ENCODE measurements around the gene KRT24.
"Not testable (repeated sequence)": the region's sequence is repeated elsewhere in the genome, so short reads cannot be mapped to it uniquely, and the experiment has no call there.

The KRT24 gene

GRCh38 chr17:40703652-40704051 is at the start of gene KRT24:
KRT24 (minus strand) TSS chr17:40703752; CDS start chr17:40703693, 59 bp downstream.
- Mint-ChIP-seq H3K9me3 (no peaks in the 10 kb centered on the region), H3K36me3 (ENCODE audit: insufficient read depth) (no peaks in the 10 kb centered on the region), H3K27me3 (peaks cover 59% of the 10 kb centered on the region), H3K4me3 (no peak within 1 kb of the TSS), H3K4me1 (no peaks in the 10 kb centered on the region), H3K27ac (ENCODE audit: low read depth) (no peak within 1 kb of the TSS)
- ATAC-seq (replicated peaks; ENCODE audit: extremely low read depth, poor library complexity, severe bottlenecking) (no peak), DNase-seq (ENCODE audit: low spot score in 2 of 2) (no peak)

GRCh38 chr17:40751065-40751464 is 47.5 kb upstream of the KRT24 start:
- no peak for DNase-seq (ENCODE audit: low spot score in 2 of 2)
- peaks cover 71% of the 10 kb centered on the region for H3K27me3 Mint-ChIP-seq
- H3K27ac Mint-ChIP-seq (ENCODE audit: low read depth): no peak overlapping the region
- H3K36me3 Mint-ChIP-seq (ENCODE audit: insufficient read depth): no peaks in the 10 kb centered on the region
- no peaks in the 10 kb centered on the region for H3K4me1 Mint-ChIP-seq
- no peak overlapping the region for H3K4me3 Mint-ChIP-seq
- H3K9me3 Mint-ChIP-seq: no peaks in the 10 kb centered on the region
- no peak for ATAC-seq (replicated peaks; ENCODE audit: extremely low read depth, poor library complexity, severe bottlenecking)

DNA sequence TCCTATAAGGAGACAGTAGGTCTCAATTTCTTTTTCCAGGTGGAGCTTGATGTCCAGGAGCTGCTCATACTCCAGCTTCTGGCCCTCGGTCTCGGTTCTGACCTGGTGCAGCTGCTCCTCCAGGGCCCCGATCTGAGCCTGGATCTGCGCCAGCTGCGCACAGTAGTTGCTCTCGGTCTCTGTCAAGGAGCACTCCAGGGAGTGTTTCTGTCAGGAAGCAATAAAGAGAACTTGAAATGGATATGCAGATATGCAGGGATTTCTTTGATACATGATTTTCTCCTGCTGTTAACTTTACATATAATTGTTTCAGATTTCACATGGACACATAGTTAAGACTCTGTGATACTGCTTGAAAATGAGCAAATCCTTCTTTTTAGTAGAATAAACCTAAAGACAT is 46.8 kb upstream of the KRT24 start:
- H3K9me3 Mint-ChIP-seq: no peaks in the 10 kb centered on the region
- no peaks in the 10 kb centered on the region for H3K4me1 Mint-ChIP-seq
- ATAC-seq (replicated peaks; ENCODE audit: extremely low read depth, poor library complexity, severe bottlenecking) (no peak), DNase-seq (ENCODE audit: low spot score in 2 of 2) (no peak)
- H3K27me3 Mint-ChIP-seq: peaks cover 73% of the 10 kb centered on the region
- no peak overlapping the region for H3K4me3 Mint-ChIP-seq
- no peaks in the 10 kb centered on the region for H3K36me3 Mint-ChIP-seq (ENCODE audit: insufficient read depth)
- no peak overlapping the region for H3K27ac Mint-ChIP-seq (ENCODE audit: low read depth)

DNA sequence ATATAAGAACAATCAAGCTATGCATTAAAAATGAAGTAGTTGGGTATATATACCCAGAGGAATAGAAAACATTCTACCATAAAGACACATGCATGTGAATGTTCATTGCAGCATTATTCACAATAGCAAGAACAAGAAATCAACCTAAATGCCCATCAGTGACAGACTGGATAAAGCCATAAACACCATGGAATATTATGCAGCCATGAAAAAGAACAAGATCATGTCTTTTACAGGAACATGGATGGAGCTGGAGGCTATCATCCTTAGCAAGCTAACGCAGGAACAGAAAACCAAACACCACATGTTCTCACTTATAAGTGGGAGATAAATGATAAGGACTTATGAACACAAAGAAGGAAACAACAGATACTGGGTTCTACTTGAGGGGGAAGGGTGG is 45.1 kb upstream of the KRT24 start:
- peaks cover 83% of the 10 kb centered on the region for H3K27me3 Mint-ChIP-seq
- not testable (repeated sequence) for H3K4me1 Mint-ChIP-seq; H3K4me3 Mint-ChIP-seq; H3K36me3 Mint-ChIP-seq (ENCODE audit: insufficient read depth); ATAC-seq (replicated peaks; ENCODE audit: extremely low read depth, poor library complexity, severe bottlenecking); H3K27ac Mint-ChIP-seq (ENCODE audit: low read depth); H3K9me3 Mint-ChIP-seq; DNase-seq (ENCODE audit: low spot score in 2 of 2)

GRCh38 chr17:40738553-40738952 is 35.0 kb upstream of the KRT24 start:
- no peaks in the 10 kb centered on the region for H3K36me3 Mint-ChIP-seq (ENCODE audit: insufficient read depth)
- ATAC-seq (replicated peaks; ENCODE audit: extremely low read depth, poor library complexity, severe bottlenecking) (no peak), DNase-seq (ENCODE audit: low spot score in 2 of 2) (no peak)
- no peak overlapping the region for H3K4me3 Mint-ChIP-seq
- H3K9me3 Mint-ChIP-seq: peaks cover 6% of the 10 kb centered on the region
- peaks cover 74% of the 10 kb centered on the region for H3K27me3 Mint-ChIP-seq
- H3K27ac Mint-ChIP-seq (ENCODE audit: low read depth): no peak overlapping the region
- H3K4me1 Mint-ChIP-seq: no peaks in the 10 kb centered on the region

GRCh38 chr17:40735016-40735415 is 31.5 kb upstream of the KRT24 start:
- H3K36me3 Mint-ChIP-seq (ENCODE audit: insufficient read depth): no peaks in the 10 kb centered on the region
- no peak for DNase-seq (ENCODE audit: low spot score in 2 of 2)
- no peaks in the 10 kb centered on the region for H3K4me1 Mint-ChIP-seq
- no peak for ATAC-seq (replicated peaks; ENCODE audit: extremely low read depth, poor library complexity, severe bottlenecking)
- peaks cover 77% of the 10 kb centered on the region for H3K27me3 Mint-ChIP-seq
- H3K27ac Mint-ChIP-seq (ENCODE audit: low read depth): no peak overlapping the region
- H3K9me3 Mint-ChIP-seq: no peaks in the 10 kb centered on the region
- no peak overlapping the region for H3K4me3 Mint-ChIP-seq

- H3K4me3 Mint-ChIP-seq: no peak overlapping the region
- no peaks in the 10 kb centered on the region for H3K4me1 Mint-ChIP-seq
- H3K27me3 Mint-ChIP-seq: peaks cover 75% of the 10 kb centered on the region
- no peak for DNase-seq (ENCODE audit: low spot score in 2 of 2)
- no peak overlapping the region for H3K27ac Mint-ChIP-seq (ENCODE audit: low read depth)
- H3K9me3 Mint-ChIP-seq: no peaks in the 10 kb centered on the region
- no peak for ATAC-seq (replicated peaks; ENCODE audit: extremely low read depth, poor library complexity, severe bottlenecking)
- no peaks in the 10 kb centered on the region for H3K36me3 Mint-ChIP-seq (ENCODE audit: insufficient read depth)
Observed at GRCh38 chr17:40734018-40734417, 30.5 kb upstream of the KRT24 start.

DNA sequence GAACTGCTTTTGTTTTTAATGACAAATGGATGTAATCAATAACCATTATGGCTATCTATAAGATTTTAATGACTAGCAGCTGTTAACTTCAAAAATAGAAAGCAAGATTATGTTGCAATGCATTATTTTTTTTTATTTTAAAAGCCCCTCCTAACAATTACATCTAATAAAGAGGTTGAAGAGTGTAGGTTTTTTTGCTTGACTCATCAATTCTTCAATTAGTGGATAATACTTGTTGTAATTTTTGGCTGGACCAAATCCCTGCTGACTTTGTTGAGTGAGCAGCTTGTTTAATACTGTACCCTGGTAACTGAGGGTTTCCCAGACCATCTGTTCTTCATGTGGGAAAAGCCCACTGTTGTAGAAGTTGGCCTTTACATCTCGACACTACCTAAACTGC is 27.4 kb upstream of the KRT24 start:
- ATAC-seq (replicated peaks; ENCODE audit: extremely low read depth, poor library complexity, severe bottlenecking) (no peak), DNase-seq (ENCODE audit: low spot score in 2 of 2) (no peak)
- no peaks in the 10 kb centered on the region for H3K4me1 Mint-ChIP-seq
- H3K36me3 Mint-ChIP-seq (ENCODE audit: insufficient read depth): no peaks in the 10 kb centered on the region
- peaks cover 59% of the 10 kb centered on the region for H3K27me3 Mint-ChIP-seq
- H3K27ac Mint-ChIP-seq (ENCODE audit: low read depth): no peak overlapping the region
- H3K4me3 Mint-ChIP-seq: no peak overlapping the region
- H3K9me3 Mint-ChIP-seq: no peaks in the 10 kb centered on the region

DNA sequence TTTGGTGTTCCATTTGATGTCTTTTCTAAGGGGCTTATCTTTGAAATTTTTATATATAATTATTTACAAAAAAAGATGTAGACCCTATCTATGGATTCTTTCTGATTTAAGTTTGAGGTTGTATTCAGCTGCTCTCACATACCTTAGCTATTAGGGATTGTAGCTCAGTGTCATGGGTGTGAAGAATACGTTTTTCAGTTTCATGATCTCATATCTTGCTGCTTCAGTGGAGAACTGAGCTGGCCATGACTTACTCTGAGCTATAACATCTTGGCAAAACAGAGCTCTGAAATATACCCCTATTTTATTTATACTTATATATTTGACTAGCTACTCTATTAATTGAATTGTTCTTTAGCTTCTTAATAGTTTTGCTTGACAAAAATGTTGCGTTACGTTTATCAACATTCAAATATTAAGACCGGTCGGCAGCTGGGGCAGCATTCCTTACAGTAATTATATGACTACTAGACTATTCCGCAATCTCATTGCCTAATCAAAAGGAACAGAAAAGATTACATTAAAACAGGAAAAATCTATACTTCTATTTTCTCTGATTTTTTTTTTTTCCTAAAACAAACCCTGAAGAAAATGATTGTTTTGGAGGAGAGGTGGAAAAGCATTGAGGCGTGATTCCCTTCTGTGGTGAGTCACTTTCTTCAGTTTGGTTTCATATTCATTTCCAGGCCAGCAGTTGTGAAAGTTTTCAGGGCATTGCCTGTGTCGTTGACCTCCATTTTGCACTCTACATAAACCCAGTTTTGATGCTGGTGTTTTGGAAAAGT is 24.1 kb upstream of the KRT24 start:
- ATAC-seq (replicated peaks; ENCODE audit: extremely low read depth, poor library complexity, severe bottlenecking): no peak
- H3K27me3 Mint-ChIP-seq: peaks cover 54% of the 10 kb centered on the region
- H3K4me1 Mint-ChIP-seq: no peaks in the 10 kb centered on the region
- H3K27ac Mint-ChIP-seq (ENCODE audit: low read depth): no peak overlapping the region
- DNase-seq (ENCODE audit: low spot score in 2 of 2): no peak
- H3K4me3 Mint-ChIP-seq: no peak overlapping the region
- H3K9me3 Mint-ChIP-seq: no peaks in the 10 kb centered on the region
- no peaks in the 10 kb centered on the region for H3K36me3 Mint-ChIP-seq (ENCODE audit: insufficient read depth)

DNA sequence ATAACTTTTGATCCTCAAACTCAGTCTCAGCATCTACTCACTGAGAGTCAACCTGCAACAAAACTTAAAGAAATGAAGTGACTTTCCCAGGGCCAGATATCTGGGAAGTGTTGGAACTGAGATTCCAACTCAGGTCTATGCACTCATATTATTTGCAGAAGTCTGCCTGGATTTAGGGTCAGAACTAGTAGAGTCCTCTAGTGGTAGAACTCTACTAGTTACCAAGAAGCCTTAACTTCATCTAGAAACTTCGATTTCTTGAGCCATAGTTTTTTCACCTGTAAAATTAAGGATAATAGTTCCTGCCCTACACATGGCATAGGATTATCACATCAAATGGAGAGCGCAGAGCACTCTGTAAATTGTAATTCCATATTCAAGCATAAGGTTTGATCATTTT is 23.4 kb upstream of the KRT24 start:
- peaks cover 54% of the 10 kb centered on the region for H3K27me3 Mint-ChIP-seq
- H3K27ac Mint-ChIP-seq (ENCODE audit: low read depth): no peak overlapping the region
- no peaks in the 10 kb centered on the region for H3K4me1 Mint-ChIP-seq
- H3K9me3 Mint-ChIP-seq: no peaks in the 10 kb centered on the region
- no peaks in the 10 kb centered on the region for H3K36me3 Mint-ChIP-seq (ENCODE audit: insufficient read depth)
- DNase-seq (ENCODE audit: low spot score in 2 of 2) (no peak), ATAC-seq (replicated peaks; ENCODE audit: extremely low read depth, poor library complexity, severe bottlenecking) (no peak)
- no peak overlapping the region for H3K4me3 Mint-ChIP-seq

- Mint-ChIP-seq H3K9me3 (no peaks in the 10 kb centered on the region), H3K4me3 (no peak overlapping the region), H3K36me3 (ENCODE audit: insufficient read depth) (no peaks in the 10 kb centered on the region), H3K4me1 (no peaks in the 10 kb centered on the region), H3K27me3 (peaks cover 43% of the 10 kb centered on the region), H3K27ac (ENCODE audit: low read depth) (no peak overlapping the region)
- DNase-seq (ENCODE audit: low spot score in 2 of 2) (no peak), ATAC-seq (replicated peaks; ENCODE audit: extremely low read depth, poor library complexity, severe bottlenecking) (no peak)
Observed at GRCh38 chr17:40724656-40725055, 21.1 kb upstream of the KRT24 start.

- Mint-ChIP-seq H3K9me3 (no peaks in the 10 kb centered on the region), H3K4me3 (no peak overlapping the region), H3K27ac (ENCODE audit: low read depth) (no peak overlapping the region), H3K4me1 (no peaks in the 10 kb centered on the region), H3K27me3 (peaks cover 41% of the 10 kb centered on the region), H3K36me3 (ENCODE audit: insufficient read depth) (no peaks in the 10 kb centered on the region)
- DNase-seq (ENCODE audit: low spot score in 2 of 2): no peak
- no peak for ATAC-seq (replicated peaks; ENCODE audit: extremely low read depth, poor library complexity, severe bottlenecking)
Observed at GRCh38 chr17:40722241-40722640, 18.7 kb upstream of the KRT24 start.

GRCh38 chr17:40720899-40721298 is 17.3 kb upstream of the KRT24 start:
- no peak for ATAC-seq (replicated peaks; ENCODE audit: extremely low read depth, poor library complexity, severe bottlenecking)
- H3K27me3 Mint-ChIP-seq: peaks cover 54% of the 10 kb centered on the region

More at GRCh38 chr17:40720899-40721298, 17.3 kb upstream of the KRT24 start:
- no peak for DNase-seq (ENCODE audit: low spot score in 2 of 2)
- Mint-ChIP-seq H3K4me1 (no peaks in the 10 kb centered on the region), H3K4me3 (no peak overlapping the region), H3K27ac (ENCODE audit: low read depth) (no peak overlapping the region), H3K9me3 (no peaks in the 10 kb centered on the region), H3K36me3 (ENCODE audit: insufficient read depth) (no peaks in the 10 kb centered on the region)

All from central memory CD8-positive, alpha-beta T cell (primary cell).